Motor neuron (in vitro differentiated cells): ENCODE results near the gene ITSN2. TPM values are rescaled to one million over a fixed set of nuclear protein-coding genes. Genes with fewer than 3 reads are reported as not detected.
A peak's percentile ranks its signal among the peaks of the same experiment; 100 is the strongest.

ENCODE experiments used
- ATAC-seq, 8 experiments: fragments of 200-7000 bp; cut with Tn5 transposase; replicated peaks in 6 of 8; 2 replicates each; pipeline ENCODE4 v1.8.0; 2021; ENCODE audit warnings: mild to moderate bottlenecking in 8 of 8, moderate library complexity in 8 of 8
- H3K27ac ChIP-seq, 2 donors: fragments of 250-450 bp; sonication (Bioruptor Pico); 2 replicates each; pipeline ENCODE4 v1.9.0; 2021; ENCODE audit warnings: antibody characterized with exemption in 2 of 2, mild to moderate bottlenecking in 2 of 2, moderate library complexity in 1 of 2
- H3K4me1 ChIP-seq, 2 donors: fragments of 250-450 bp; sonication (Bioruptor Pico); replicated peaks in 1 of 2; 2 replicates each; pipeline ENCODE4 v1.6.1; 2021; ENCODE audit warnings: antibody characterized with exemption in 2 of 2, mild to moderate bottlenecking in 2 of 2, moderate library complexity in 1 of 2
- H3K4me3 ChIP-seq, 5 donors: fragments of 250-450 bp; sonication (Bioruptor Pico); 2 replicates each; pipeline ENCODE4 v1.9.0; 2021; ENCODE audit warnings: antibody characterized with exemption in 5 of 5, mild to moderate bottlenecking in 5 of 5, moderate library complexity in 4 of 5
- WGBS, 10 experiments: fragments of 450-650 bp; shearing (Covaris generic); methylation state at CpG; one replicate each; pipeline ENCODE4 v1.0.0; 2022; 5-methylcytosine and 5-hydroxymethylcytosine counted together
- in situ Hi-C, 9 experiments: fragments of 400-800 bp; cut with MboI; loops; one replicate each; pipeline ENCODE4 v1.15.0; 2021; ENCODE audit warnings: low sequenced_read_pairs in 9 of 9, low pct_unique_long_range_greater_than_20kb in 2 of 9; ENCODE audit not compliant: unreplicated experiment in 9 of 9
- total RNA-seq, 8 experiments: library from RNA; unstranded; fragments of 300-600 nt; gene quantifications; 2 replicates each; pipeline versions ENCODE4 v1.2.3 to v1.2.4, GENCODE V29; 2022

The ITSN2 gene
- total RNA-seq, 8 experiments from 2014 or later, result 5.1 to 41.5 (median 14.3) TPM

DNA sequence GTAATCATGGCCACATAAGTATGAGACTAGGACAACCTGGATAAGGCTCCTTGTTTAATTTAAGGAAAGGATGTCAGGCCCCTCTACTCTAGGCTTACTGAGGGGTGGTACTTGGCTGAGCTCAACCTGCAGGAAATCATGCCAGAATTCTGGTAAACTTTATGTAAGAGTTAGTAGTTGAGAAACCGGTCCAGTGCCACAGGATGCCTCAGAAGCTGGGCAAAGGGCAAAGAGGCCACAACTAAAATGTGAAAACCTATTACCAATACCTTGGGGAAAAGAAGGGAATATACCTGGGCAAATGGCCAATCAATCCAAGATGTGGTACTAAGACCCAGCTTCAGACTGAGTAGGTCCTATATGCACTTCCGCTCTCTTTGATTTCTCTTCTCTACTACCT is 86.7 kb downstream of the ITSN2 start:
- 80 to 100% (median 100%) methylated on average over 1 to 2 of the region's 2 CpGs; no CpG with 5 or more reads in 2 of the 10 experiments for WGBS, 10 experiments
- in situ Hi-C loops, result no loop called here
- Histone ChIP-seq H3K4me1 (no peaks in the 10 kb centered on the region), H3K27ac (no peak overlapping the region), H3K4me3 (no peak overlapping the region)
- ATAC-seq, result no peak

DNA sequence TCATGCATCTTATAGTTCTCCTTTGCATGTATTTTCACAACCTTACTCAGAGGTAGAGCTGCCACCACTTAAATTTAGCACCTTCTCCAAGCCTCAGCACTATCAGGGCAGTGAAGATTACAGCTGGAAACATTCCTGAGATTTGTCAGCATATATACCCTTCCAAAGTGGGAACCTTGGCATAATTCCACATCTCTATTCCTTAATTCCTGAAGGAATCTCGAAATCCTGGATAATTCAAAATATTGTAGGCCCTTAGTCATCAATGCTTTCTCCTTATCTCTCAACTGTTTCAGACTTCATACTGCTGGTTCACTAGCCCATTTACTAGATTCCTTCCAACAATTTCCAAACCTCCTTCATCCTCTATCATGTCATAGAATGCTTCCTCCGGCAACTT is 87.4 kb downstream of the ITSN2 start:
- Histone ChIP-seq H3K27ac (no peak overlapping the region), H3K4me3 (no peak overlapping the region), H3K4me1 (no peaks in the 10 kb centered on the region)
- ATAC-seq, result no peak
- WGBS, 10 experiments, result 88 to 100% (median 100%) methylated on average over 1 to 2 of the region's 2 CpGs
- in situ Hi-C loops, result no loop called here

DNA sequence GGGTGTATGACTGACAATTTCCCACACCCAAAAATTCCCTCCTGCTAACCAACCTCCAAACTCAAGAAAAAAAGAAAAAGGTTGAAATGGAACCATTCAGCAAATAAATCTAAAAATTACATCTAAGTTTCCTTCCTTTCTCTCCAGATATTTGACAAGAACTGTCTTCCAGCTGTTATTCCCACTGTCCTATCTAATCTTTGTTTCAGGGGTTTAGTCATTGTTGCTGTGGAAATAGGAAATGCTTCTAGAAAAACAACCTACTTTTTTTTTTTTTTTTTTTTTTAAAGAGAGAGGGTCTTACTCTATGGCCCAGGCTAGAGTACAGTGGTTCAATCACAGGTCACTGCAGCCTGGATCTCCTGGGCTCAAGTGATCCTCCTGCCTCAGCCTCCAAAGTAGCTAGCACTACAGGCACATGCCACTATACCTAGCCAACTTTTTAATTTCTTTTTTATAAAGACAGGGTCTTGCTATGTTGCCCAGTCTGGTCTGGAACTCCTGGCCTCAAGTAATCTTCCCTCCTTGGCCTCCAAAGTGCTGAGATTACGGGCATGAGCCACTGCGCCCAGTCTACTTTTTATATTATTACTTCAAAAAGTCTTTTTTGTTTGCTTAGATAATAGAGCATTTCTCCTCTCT is 88.1 kb downstream of the ITSN2 start:
- ATAC-seq, result no peak
- Histone ChIP-seq H3K4me3 (no peak overlapping the region), H3K4me1 (no peaks in the 10 kb centered on the region), H3K27ac (no peak overlapping the region)
- WGBS, 10 experiments, result 95 to 100% (median 100%) methylated on average over 1 to 2 of the region's 2 CpGs; no CpG with 5 or more reads in 3 of the 10 experiments
- in situ Hi-C loops, result no loop called here

DNA sequence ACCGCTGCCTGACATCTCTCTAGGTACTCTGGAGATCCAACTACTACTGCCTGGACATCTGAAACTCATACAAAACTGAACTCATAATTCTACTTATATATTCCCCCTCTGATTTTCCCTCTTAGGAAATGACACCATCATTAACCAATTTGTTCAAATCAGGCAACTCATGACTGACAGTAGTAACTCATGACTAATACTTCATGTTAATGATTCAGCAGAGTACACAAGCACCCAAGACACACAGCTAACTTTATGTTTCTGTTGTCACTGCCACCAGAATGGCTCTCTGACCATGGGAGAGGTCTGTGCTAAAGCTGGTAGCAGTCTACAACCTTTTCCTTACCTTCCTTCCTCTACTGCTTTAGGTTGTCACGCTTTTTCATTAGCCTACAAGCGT is 91.1 kb downstream of the ITSN2 start:
- WGBS, 10 experiments, result 73 to 100% (median 100%) methylated on average over 1 to 3 of the region's 3 CpGs

DNA sequence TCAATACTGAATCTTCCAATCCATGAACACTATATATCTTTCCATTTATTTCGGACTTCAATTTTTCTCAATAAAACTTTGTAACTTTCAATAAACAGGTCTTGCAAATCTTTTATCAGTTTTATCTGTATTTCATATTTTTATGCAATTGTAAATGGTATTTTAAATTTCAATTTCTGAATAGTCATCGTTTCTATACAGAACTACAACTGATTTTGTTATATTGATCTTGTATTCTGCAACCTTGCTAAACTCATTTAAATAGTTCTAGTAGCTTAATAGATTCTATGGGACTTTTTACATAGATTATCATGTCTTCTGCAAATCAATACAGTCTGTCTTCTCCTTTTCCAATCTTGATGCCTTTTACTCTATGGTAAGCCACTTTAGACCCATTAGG is 95.1 kb downstream of the ITSN2 start:
- no peak for ATAC-seq
- in situ Hi-C loops, result no loop called here
- no peak overlapping the region for H3K27ac ChIP-seq
- WGBS, 10 experiments, result 87 to 100% (median 96%) methylated on average over 2 of the region's 2 CpGs
- no peak overlapping the region for H3K4me3 ChIP-seq
- no peaks in the 10 kb centered on the region for H3K4me1 ChIP-seq

More for the DNA sequence above, 91.1 kb downstream of the ITSN2 start:
- H3K4me1 ChIP-seq, result no peaks in the 10 kb centered on the region
- peak in 1 of 8 experiments; percentile 72 for ATAC-seq
- no peak overlapping the region for H3K4me3 ChIP-seq
- in situ Hi-C loops, result no loop called here
- H3K27ac ChIP-seq, result no peak overlapping the region

DNA sequence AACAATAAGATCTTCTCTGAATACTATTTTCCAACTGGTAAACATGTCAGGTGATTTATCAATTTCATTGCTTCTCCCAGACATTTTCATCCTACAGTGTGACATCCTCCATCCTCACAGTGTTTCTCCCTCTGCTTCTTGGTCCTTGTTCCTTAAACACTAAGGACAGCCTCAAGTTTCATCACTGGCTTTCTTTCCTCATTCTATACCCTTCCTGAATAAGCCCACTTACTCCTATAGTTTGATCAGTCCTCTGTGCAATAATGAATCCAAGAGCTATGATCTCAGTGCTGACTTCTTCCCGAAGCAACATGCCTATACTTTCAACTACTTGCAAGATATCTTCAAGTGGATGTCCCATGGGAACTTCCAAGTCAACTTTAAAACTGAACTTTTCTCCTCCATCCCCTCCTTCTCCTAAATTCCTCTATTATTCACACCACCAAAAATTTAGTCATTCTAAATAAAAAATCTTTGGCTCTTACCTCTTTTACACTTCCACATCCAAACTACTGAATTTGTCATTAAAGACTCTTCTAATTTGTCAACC is 97.8 kb downstream of the ITSN2 start:
- H3K4me1 ChIP-seq, result no peaks in the 10 kb centered on the region
- H3K4me3 ChIP-seq, result no peak overlapping the region
- in situ Hi-C loops, result no loop called here
- WGBS, 10 experiments, result 0 to 100% (median 100%) methylated on average over 1 of the region's 1 CpG; no CpG with 5 or more reads in 1 of the 10 experiments
- ATAC-seq, result no peak
- no peak overlapping the region for H3K27ac ChIP-seq

DNA sequence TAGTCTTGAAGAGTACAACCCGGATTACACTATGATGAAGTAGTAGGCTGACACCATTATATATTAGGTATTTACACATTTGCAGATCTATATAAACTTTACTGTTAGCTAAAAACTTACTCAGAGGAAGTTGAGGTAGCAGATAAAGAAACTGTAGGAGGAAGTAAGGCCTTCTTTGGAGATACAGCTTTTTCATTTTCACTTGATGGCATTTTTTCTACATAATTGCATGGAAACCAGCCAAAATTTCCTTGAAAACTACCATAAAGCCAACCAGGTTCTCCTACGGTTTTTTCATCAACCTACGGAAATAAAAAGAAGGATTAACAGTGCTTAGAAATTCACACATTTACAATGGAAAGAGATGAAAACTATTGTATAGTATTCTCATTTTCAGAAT is 98.9 kb downstream of the ITSN2 start:
- in situ Hi-C loops, result no loop called here
- ATAC-seq, result no peak
- WGBS, 10 experiments, result 48 to 100% (median 81%) methylated on average over 2 to 3 of the region's 3 CpGs; no CpG with 5 or more reads in 1 of the 10 experiments
- H3K4me1 ChIP-seq, result no peaks in the 10 kb centered on the region
- H3K27ac ChIP-seq, result no peak overlapping the region
- no peak overlapping the region for H3K4me3 ChIP-seq

DNA sequence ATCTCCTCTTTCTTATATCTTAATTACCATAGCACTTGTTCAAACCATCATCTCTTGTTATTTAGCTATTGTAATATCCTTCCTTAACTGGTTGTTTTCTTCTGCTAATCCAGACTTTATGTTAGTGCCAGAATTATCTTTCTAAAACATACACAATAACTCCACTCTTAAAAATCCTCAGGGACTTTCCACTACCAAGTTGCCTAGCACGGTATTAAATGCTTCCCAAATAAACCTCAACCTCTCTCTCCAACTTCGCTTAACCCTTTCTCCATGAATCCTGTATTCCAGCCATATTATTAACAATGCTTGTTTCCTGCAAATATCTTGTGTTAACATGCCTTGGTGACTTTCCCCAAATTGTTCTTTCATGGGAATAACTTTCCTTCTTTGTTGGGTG is 101.0 kb downstream of the ITSN2 start:
- in situ Hi-C loops, result no loop called here
- H3K27ac ChIP-seq, result no peak overlapping the region
- WGBS, 10 experiments, result 57 to 100% (median 86%) methylated on average over 2 of the region's 2 CpGs; no CpG with 5 or more reads in 1 of the 10 experiments
- no peak overlapping the region for H3K4me3 ChIP-seq
- no peaks in the 10 kb centered on the region for H3K4me1 ChIP-seq
- no peak for ATAC-seq

DNA sequence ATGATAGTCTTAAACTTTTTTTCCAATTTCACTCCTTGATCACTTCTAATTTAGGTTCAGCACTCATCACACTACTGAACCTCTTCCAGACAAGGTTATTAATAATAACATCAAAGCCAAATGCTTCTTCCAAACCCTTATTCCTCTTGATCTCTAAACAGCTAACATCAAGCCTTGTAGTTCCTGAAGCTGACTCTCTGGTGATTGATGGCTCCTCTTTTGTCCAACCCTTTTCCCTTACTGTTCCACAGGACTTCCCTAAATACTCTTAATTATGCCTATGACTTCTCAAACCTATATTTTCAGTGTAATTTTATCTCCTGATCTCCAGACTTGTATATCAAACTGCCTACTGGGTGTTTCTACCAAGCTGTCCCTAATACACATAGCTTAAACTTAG is 101.6 kb downstream of the ITSN2 start:
- Histone ChIP-seq H3K4me3 (no peak overlapping the region), H3K27ac (no peak overlapping the region), H3K4me1 (no peaks in the 10 kb centered on the region)
- in situ Hi-C loops, result no loop called here
- ATAC-seq, result no peak

DNA sequence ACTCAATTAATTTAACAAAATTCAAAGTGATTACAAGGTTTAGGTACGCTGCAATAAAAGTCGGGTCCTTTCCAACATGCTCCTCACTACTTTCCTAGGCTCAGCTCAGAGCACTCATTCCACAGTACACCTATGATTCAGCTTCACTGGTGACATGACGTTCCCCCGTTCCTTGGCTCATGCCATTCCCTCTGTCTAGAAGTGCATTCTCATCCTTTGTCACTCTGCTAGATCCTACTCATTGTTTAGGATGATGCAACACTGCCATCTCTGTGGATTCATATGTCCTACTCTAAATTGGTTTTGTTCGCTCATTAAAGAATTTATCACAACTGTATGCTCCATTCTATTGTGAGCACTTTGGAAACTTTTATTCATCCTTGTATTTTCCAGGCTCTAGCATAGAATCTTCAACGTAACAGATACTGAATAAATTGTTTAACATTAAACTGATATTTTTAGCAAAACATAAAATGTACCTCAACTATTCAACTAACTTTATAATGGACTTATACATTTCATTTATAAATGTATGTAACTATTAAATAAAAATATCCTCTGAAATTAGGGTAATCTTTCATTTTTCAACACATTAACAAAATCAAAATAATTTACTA is 106.9 kb downstream of the ITSN2 start:
- in situ Hi-C loops, result no loop called here
- Histone ChIP-seq H3K4me3 (no peak overlapping the region), H3K27ac (no peak overlapping the region), H3K4me1 (no peaks in the 10 kb centered on the region)
- ATAC-seq, result peak in 5 of 8 experiments; percentile 50 to 100 (median 82)
- WGBS, 10 experiments, result 62 to 100% (median 90%) methylated on average over 2 to 6 of the region's 6 CpGs

DNA sequence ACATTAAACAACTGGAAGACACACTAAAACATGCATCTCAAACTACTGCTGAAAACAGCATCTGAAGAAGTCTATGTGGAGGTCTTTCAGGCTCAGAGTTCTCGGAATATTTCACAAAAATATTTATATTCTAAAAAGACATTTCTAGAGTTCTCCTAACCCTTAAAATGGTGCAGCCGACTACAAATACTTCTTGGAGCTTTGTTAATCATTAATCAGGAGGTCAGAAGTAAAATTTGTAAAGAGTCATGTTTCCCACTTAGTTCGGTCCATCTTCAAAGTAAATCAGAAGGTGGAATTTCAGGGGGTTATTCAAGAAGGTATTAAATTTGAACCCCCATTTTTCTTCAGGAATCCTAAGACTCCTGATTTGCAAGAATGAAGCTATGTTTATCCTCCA is 112.7 kb downstream of the ITSN2 start:
- Histone ChIP-seq H3K27ac (no peak overlapping the region), H3K4me3 (no peak overlapping the region), H3K4me1 (no peaks in the 10 kb centered on the region)
- no peak for ATAC-seq
- WGBS, 10 experiments, result 40 to 100% (median 56%) methylated on average over 1 to 3 of the region's 3 CpGs; no CpG with 5 or more reads in 2 of the 10 experiments
- in situ Hi-C loops, result no loop called here

DNA sequence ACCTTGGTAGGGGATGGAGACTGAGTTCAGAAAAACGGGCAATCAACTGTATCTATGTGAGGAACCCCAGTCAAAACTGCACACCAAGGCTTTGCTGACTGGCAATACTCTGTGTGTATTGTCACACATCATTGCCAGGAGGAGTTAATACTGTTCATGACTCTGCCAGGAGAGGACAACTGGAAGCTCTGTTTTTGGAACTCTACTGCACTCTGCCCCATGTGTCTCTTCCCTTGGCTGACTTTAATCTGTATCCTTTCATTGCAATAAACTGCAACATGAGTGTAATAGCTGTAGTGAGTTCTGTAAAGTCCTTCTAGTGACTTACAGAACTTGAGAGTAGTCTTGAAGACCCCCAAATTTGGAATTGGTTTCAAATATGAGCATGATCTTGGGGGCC is 113.2 kb downstream of the ITSN2 start:
- ATAC-seq, result no peak
- in situ Hi-C loops, result no loop called here
- Histone ChIP-seq H3K4me1 (no peaks in the 10 kb centered on the region), H3K4me3 (no peak overlapping the region), H3K27ac (no peak overlapping the region)
- WGBS, 10 experiments, result 71 to 100% (median 100%) methylated on average over 1 of the region's 1 CpG; no CpG with 5 or more reads in 5 of the 10 experiments

DNA sequence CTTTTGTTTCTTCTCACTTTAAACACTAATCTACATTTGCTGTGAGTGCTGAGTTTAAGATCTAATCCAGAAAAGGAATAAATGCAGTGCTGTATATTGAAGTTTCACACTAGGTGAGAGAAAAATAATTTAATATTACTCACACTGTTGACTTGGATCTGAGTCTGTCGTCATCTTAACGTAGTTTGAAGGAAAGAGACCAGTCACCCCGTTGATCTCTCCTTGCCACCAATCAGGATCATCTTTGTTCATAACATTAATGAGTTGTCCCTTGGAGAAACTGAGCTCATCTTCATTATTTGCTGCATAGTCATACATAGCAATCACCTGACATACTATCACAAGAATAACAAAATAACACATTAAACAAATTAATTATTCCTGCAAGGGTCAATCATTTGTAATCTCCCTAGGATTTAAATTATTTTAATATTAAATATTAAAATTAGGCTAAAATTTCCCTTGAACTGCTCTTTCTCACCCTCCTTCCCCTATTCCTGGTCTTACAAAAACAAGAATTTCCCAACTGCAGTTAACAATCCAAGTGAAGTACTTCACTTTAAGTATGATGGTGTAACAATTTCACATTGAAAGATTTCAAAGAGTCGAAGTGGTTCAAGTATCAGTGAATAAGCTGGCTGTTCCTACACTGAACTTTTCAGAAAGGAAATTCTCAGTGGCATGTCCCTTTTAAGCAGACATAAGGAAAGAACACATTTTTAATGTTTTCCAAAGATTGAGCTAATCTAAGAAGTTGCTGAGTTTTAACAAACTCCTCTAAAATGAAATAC is 114.2 kb downstream of the ITSN2 start:
- H3K4me1 ChIP-seq, result no peaks in the 10 kb centered on the region
- in situ Hi-C loops, result no loop called here
- ATAC-seq, result no peak
- H3K4me3 ChIP-seq, result no peak overlapping the region
- no peak overlapping the region for H3K27ac ChIP-seq
- 0 to 97% (median 90%) methylated on average over 1 to 4 of the region's 4 CpGs; no CpG with 5 or more reads in 1 of the 10 experiments for WGBS, 10 experiments
